Neural progenitor cell (in vitro differentiated cells): Measurements from ENCODE around the gene C11orf71. TPM values are rescaled to one million over a fixed set of nuclear protein-coding genes. Genes with fewer than 3 reads are reported as not detected.
A peak's percentile ranks its signal among the peaks of the same experiment; 100 is the strongest.

Experiments
- DNase-seq: peaks from one replicate; pipeline ENCODE4 v3.0.0-alpha.2; 2016; ENCODE audit warnings: low spot score
- H2AFZ ChIP-seq: fragments of 200-600 bp; sonication (generic); replicated peaks from 2 replicates; pipeline ENCODE4 v1.6.1; 2016; ENCODE audit warnings: antibody characterized with exemption
- H3F3A ChIP-seq: fragments of 200-600 bp; sonication (generic); 2 replicates; pipeline ENCODE4 v1.6.1; 2016; ENCODE audit warnings: antibody characterized with exemption, low read depth
- H3K27ac ChIP-seq: fragments of 200-600 bp; sonication (generic); 2 replicates; pipeline ENCODE4 v1.5.1; 2016; ENCODE audit warnings: mild to moderate bottlenecking
- H3K27me3 ChIP-seq: fragments of 200-600 bp; sonication (generic); 2 replicates; pipeline ENCODE4 v1.6.1; 2016; ENCODE audit warnings: mild to moderate bottlenecking, moderate library complexity
- H3K36me3 ChIP-seq: fragments of 200-600 bp; sonication (generic); 2 replicates; pipeline ENCODE4 v1.5.1; 2016
- H3K4me1 ChIP-seq: fragments of 200-600 bp; sonication (generic); 2 replicates; pipeline ENCODE4 v1.6.1; 2016; ENCODE audit warnings: mixed run types
- H3K4me2 ChIP-seq: fragments of 200-600 bp; sonication (generic); 2 replicates; pipeline ENCODE4 v1.6.1; 2016
- H3K4me3 ChIP-seq: fragments of 200-600 bp; sonication (generic); 2 replicates; pipeline ENCODE4 v1.5.1; 2016
- H3K79me2 ChIP-seq: fragments of 200-600 bp; sonication (generic); 2 replicates; pipeline ENCODE4 v1.6.1; 2016; ENCODE audit warnings: low read depth
- H3K9ac ChIP-seq: fragments of 200-600 bp; sonication (generic); 2 replicates; pipeline ENCODE4 v1.6.1; 2016
- H3K9me3 ChIP-seq: fragments of 200-600 bp; sonication (generic); 2 replicates; pipeline ENCODE4 v1.5.1; 2016; ENCODE audit warnings: low read depth
- H4K20me1 ChIP-seq: fragments of 200-600 bp; sonication (generic); 2 replicates; pipeline ENCODE4 v1.6.1; 2016; ENCODE audit warnings: low read depth
- H3K27ac Mint-ChIP-seq: 3 replicates; pipeline ENCODE4 v1.8.0; 2021; ENCODE audit warnings: mixed read lengths
- H3K27me3 Mint-ChIP-seq: 2 replicates; pipeline ENCODE4 v1.8.0; 2022; ENCODE audit warnings: low read depth, mild to moderate bottlenecking, inconsistent platforms, moderate library complexity, mixed read lengths; ENCODE audit not compliant: insufficient read depth
- H3K36me3 Mint-ChIP-seq: 3 replicates; pipeline ENCODE4 v1.8.0; 2021; ENCODE audit warnings: mixed read lengths
- H3K4me1 Mint-ChIP-seq: 3 replicates; pipeline ENCODE4 v1.8.0; 2021; ENCODE audit warnings: mixed read lengths
- H3K4me3 Mint-ChIP-seq: 3 replicates; pipeline ENCODE4 v1.8.0; 2021; ENCODE audit warnings: mild to moderate bottlenecking, moderate library complexity, mixed read lengths
- H3K9me3 Mint-ChIP-seq: 3 replicates; pipeline ENCODE4 v1.8.0; 2020; ENCODE audit warnings: mixed read lengths
- EZH2 ChIP-seq: fragments of 200-600 bp; sonication (generic); IDR thresholded peaks from 2 replicates; pipeline ENCODE4 v1.6.1; 2017; ENCODE audit warnings: antibody characterized with exemption, mild to moderate bottlenecking, moderate library complexity
- EZH2phosphoT487 ChIP-seq: fragments of 200-600 bp; sonication (generic); IDR thresholded peaks from 2 replicates; pipeline ENCODE4 v1.6.1; 2017; ENCODE audit warnings: antibody characterized with exemption
- total RNA-seq: library from RNA; depleted of rRNA; stranded (reverse); fragments of >200 nt; gene quantifications from 2 replicates; pipeline ENCODE4 v1.2.3, GENCODE V29; 2015; ENCODE audit warnings: low replicate concordance
- TF ChIP-seq, protein P1 (sequence below): fragments of 200-600 bp; sonication (generic); IDR thresholded peaks from 2 replicates; pipeline ENCODE4 v1.5.1; 2017; ENCODE audit warnings: antibody characterized with exemption, mild to moderate bottlenecking

The C11orf71 gene
- total RNA-seq, 1 donor from 2014 or later: 6.8 TPM

DNA sequence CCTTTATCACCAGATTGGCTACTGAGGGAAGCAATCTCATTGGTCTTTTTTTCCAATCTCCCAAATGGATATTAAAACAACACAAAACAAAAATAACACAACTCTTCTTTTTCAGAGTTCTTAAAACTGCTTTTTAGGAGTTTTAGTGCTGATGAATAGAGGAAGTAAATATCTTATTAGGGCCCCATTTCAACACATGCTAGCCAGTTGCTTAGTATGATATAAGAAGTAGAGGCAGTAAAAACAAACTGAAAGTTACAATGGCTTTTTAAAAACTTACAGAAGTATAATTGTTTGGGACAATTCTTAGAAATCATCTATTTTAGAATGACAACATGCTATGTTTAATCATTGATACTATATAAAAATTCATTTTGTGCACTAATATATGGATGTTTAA lies 3.4 kb downstream of the C11orf71 start:
- Histone ChIP-seq H3K4me2 (no peak overlapping the region), H3K4me3 (no peak overlapping the region), H3K27ac (no peak overlapping the region), H3K36me3 (no peaks in the 10 kb centered on the region), H3K27me3 (no peaks in the 10 kb centered on the region), H3K79me2 (peaks cover 30% of the 10 kb centered on the region), H2AFZ (no peak overlapping the region), H3K9ac (no peak overlapping the region), H3K9me3 (no peaks in the 10 kb centered on the region), H4K20me1 (no peaks in the 10 kb centered on the region), H3K4me1 (peaks cover 14% of the 10 kb centered on the region), H3F3A (peaks cover 17% of the 10 kb centered on the region)
- Mint-ChIP-seq H3K27ac (no peak overlapping the region), H3K9me3 (no peaks in the 10 kb centered on the region), H3K4me3 (no peak overlapping the region), H3K27me3 (no peaks in the 10 kb centered on the region), H3K36me3 (no peaks in the 10 kb centered on the region), H3K4me1 (peaks cover 15% of the 10 kb centered on the region)
- TF ChIP-seq EZH2phosphoT487 (no peak), EZH2 (no peak)
- TF ChIP-seq, protein P1, sequence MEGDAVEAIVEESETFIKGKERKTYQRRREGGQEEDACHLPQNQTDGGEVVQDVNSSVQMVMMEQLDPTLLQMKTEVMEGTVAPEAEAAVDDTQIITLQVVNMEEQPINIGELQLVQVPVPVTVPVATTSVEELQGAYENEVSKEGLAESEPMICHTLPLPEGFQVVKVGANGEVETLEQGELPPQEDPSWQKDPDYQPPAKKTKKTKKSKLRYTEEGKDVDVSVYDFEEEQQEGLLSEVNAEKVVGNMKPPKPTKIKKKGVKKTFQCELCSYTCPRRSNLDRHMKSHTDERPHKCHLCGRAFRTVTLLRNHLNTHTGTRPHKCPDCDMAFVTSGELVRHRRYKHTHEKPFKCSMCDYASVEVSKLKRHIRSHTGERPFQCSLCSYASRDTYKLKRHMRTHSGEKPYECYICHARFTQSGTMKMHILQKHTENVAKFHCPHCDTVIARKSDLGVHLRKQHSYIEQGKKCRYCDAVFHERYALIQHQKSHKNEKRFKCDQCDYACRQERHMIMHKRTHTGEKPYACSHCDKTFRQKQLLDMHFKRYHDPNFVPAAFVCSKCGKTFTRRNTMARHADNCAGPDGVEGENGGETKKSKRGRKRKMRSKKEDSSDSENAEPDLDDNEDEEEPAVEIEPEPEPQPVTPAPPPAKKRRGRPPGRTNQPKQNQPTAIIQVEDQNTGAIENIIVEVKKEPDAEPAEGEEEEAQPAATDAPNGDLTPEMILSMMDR: no peak
- no peak for DNase-seq

DNA sequence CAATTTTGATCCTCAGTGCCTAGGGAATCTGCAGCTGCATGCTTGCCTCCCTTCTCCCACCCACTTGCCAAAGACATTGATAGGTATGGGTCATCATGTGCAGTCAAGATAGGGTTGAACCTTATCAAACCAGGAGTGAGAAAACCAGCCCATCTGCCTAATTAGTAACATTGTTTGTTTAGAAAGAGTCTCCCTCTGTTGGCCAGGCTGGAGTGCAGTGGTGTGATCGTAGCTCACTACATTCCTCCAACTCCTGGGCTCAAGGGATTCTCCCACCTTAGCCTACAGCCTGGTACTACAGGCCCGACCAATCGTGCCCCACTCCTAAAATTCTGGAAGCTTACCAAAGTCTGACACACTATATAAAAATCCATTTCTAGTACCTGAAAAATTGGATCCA lies 4.6 kb downstream of the C11orf71 start:
- H3K4me1 ChIP-seq: peaks cover 9% of the 10 kb centered on the region
- no peak overlapping the region for H2AFZ ChIP-seq
- Mint-ChIP-seq H3K9me3 (no peaks in the 10 kb centered on the region), H3K27me3 (no peaks in the 10 kb centered on the region), H3K27ac (no peak overlapping the region), H3K36me3 (no peaks in the 10 kb centered on the region), H3K4me1 (peaks cover 12% of the 10 kb centered on the region), H3K4me3 (no peak overlapping the region)
- H3K4me3 ChIP-seq: no peak overlapping the region
- H3K4me2 ChIP-seq: no peak overlapping the region
- H3K9ac ChIP-seq: no peak overlapping the region
- H3K27ac ChIP-seq: no peak overlapping the region
- TF ChIP-seq EZH2phosphoT487: no peak
- TF ChIP-seq EZH2: no peak
- TF ChIP-seq, protein P1: peak; percentile 50
- peak; percentile 35 for DNase-seq
- no peaks in the 10 kb centered on the region for H3K36me3 ChIP-seq
- H4K20me1 ChIP-seq: no peaks in the 10 kb centered on the region
- no peaks in the 10 kb centered on the region for H3K27me3 ChIP-seq
- H3K79me2 ChIP-seq: peaks cover 19% of the 10 kb centered on the region
- H3K9me3 ChIP-seq: no peaks in the 10 kb centered on the region
- peaks cover 14% of the 10 kb centered on the region for H3F3A ChIP-seq

DNA sequence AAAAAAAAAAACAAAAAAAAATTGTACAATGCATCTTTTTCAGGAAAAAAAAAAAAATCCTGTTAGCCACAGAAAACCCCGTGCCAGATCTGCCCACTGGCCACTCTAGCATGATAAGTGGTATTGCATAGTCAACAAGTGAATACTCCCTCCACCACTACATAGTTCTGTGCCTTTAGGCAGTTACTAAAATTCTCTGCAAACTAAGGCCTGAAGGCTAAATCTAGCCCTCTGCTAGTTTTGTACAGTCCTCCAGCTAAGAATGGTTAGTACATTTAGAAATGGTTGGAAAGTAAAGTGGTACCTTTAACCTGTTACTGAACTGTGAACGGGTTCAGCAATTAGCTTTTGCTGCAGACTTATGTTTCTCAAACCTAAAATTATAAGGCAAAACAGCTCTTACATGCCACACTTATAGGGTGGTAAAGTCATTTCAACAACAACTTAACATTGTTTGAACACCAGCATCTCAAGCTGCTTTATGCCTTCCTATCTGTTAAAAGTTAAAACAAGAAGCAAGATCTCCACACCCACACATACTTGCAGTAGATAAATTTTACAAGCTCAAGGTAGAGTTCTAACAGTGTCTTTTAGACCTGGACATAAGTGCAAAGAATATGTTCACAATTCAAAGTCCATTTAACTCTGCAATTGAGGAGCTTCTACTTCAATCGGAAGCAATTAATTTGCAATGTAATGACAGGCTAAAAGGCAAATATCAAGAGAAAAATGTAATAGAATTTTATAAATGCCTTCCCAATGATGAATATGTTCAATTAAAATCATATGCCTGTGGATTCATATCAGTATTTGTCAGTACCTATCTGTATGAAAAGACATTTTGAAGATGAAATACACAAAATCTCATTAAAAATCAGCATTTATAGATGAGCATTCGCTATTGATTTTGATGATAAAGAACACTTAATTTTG lies 7.3 kb downstream of the C11orf71 start:
- Mint-ChIP-seq H3K4me1 (no peaks in the 10 kb centered on the region), H3K27me3 (no peaks in the 10 kb centered on the region), H3K9me3 (no peaks in the 10 kb centered on the region), H3K27ac (no peak overlapping the region), H3K36me3 (no peaks in the 10 kb centered on the region), H3K4me3 (no peak overlapping the region)
- Histone ChIP-seq H3K4me2 (no peak overlapping the region), H2AFZ (no peak overlapping the region), H3F3A (no peaks in the 10 kb centered on the region), H4K20me1 (no peaks in the 10 kb centered on the region), H3K4me1 (no peaks in the 10 kb centered on the region), H3K4me3 (no peak overlapping the region), H3K79me2 (no peaks in the 10 kb centered on the region), H3K27me3 (no peaks in the 10 kb centered on the region), H3K9me3 (no peaks in the 10 kb centered on the region), H3K27ac (no peak overlapping the region), H3K9ac (no peak overlapping the region), H3K36me3 (no peaks in the 10 kb centered on the region)
- no peak for TF ChIP-seq EZH2
- TF ChIP-seq, protein P1: no peak
- no peak for TF ChIP-seq EZH2phosphoT487
- no peak for DNase-seq
